Keratinocyte (primary cell): ENCODE results near the gene PCCA.

Experiments
- CTCF ChIP-seq, 3 experiments: IDR thresholded peaks in 1 of 3; conservative IDR thresholded peaks in 1 of 3; optimal IDR thresholded peaks in 1 of 3; 2 replicates in 2 of 3; 3 replicates in 1 of 3; pipeline versions ENCODE3 to v1.5.1; 2011; ENCODE audit warnings: low read length in 3 of 3, mild to moderate bottlenecking in 3 of 3, moderate library complexity in 2 of 3, control low read depth in 1 of 3, inconsistent platforms in 1 of 3; ENCODE audit not compliant: insufficient read depth in 2 of 3; ENCODE audit errors: extremely low read depth in 1 of 3
- EZH2 ChIP-seq: IDR thresholded peaks from one replicate; pipeline ENCODE4 v1.6.1; 2012; ENCODE audit warnings: inconsistent platforms, mild to moderate bottlenecking, low read length, moderate library complexity

- TF ChIP-seq CTCF (optimal IDR thresholded peaks at IDR 0.05 in 1 of 3, IDR thresholded peaks at IDR 0.05 in 1 of 3, conservative IDR thresholded peaks at IDR 0.05 in 1 of 3; ENCODE audit: extremely low read depth in 1 of 3, insufficient read depth in 2 of 3, low read length in 3 of 3) (no peak), EZH2 (no peak)
These were observed 70.7 kb downstream of the PCCA start for GRCh38 chr13:100159584-100159983.
